ENCODE measurements around the gene CYTH3. TPM values are rescaled to one million over a fixed set of nuclear protein-coding genes. Genes with fewer than 3 reads are reported as not detected.

The CYTH3 gene
- total and polyA plus RNA-seq, 2 donors (not counting 3 experiments of a cell fraction or from before 2014, with no cell fraction given), result 8.6 to 11.2 TPM

- Histone ChIP-seq H3K27ac (ENCODE audit: insufficient read depth, low read depth, low read length) (no peak overlapping the region), H3K4me2 (ENCODE audit: insufficient read depth, low read length) (no peak overlapping the region), H4K20me1 (replicated peaks; ENCODE audit: control insufficient read depth, extremely low read depth, insufficient read depth, low read length) (no peaks in the 10 kb centered on the region), H3K27me3 (ENCODE audit: control insufficient read depth in 2 of 2, insufficient read depth in 2 of 2, low read length in 2 of 2) (no peaks in the 10 kb centered on the region), H3K4me1 (ENCODE audit: control insufficient read depth, extremely low read depth, insufficient read depth, low read length) (no peaks in the 10 kb centered on the region), H3K36me3 (ENCODE audit: control insufficient read depth in 2 of 2, extremely low read depth in 1 of 2, insufficient read depth in 2 of 2, low read length in 2 of 2) (peaks cover 36 to 38% of the 10 kb centered on the region in 2 experiments), H3K4me3 (replicated peaks in 1 of 3; ENCODE audit: insufficient read depth in 1 of 3, low read depth in 1 of 3, low read length in 3 of 3) (no peak overlapping the region), H3K9me1 (replicated peaks; ENCODE audit: control insufficient read depth, extremely low read depth, insufficient read depth, low read length) (no peaks in the 10 kb centered on the region), H3K9me3 (replicated peaks; ENCODE audit: control insufficient read depth, insufficient read depth, low read length) (no peaks in the 10 kb centered on the region), H2AFZ (ENCODE audit: low read depth, low read length) (no peak overlapping the region), H3K79me2 (ENCODE audit: control insufficient read depth, insufficient read depth, low read length) (no peaks in the 10 kb centered on the region), H3K9ac (replicated peaks; ENCODE audit: extremely low read depth, insufficient read depth, low read length) (no peak overlapping the region)
- intact Hi-C loops (cut with micrococcal nuclease) (loop anchor here (10.0 kb wide), 1 partner anchor 153 kb away; no protein-coding TSS in a partner anchor), dilution Hi-C loops (cut with MboI; ENCODE audit: extremely low pct_ligation_motif_present, low sequenced_read_pairs) (no loop called here)
- TF ChIP-seq CTCF (IDR thresholded peaks at IDR 0.05; ENCODE audit: extremely low read depth in 1 of 2, insufficient read depth in 1 of 2, low read depth in 1 of 2, low read length in 2 of 2) (no peak), POLR2AphosphoS5 (IDR thresholded peaks at IDR 0.05; ENCODE audit: insufficient read depth, low read depth, low read length) (no peak)
- no peak for FAIRE-seq
- ChIA-PET CTCF (interaction anchor here (1.4 to 3.6 kb wide), 3 partner anchors 12 to 175 kb away, joined by 4 to 13 read pairs (median 4); no protein-coding TSS in a partner anchor), POLR2A (interaction anchor here (0.6 kb wide), 1 partner anchor 41 kb away, joined by 5 read pairs; no protein-coding TSS in a partner anchor)
- DNase-seq (ENCODE audit: low read depth, low spot score), result no peak
- no TSS peak for BruUV-seq (replicated peaks)
These were observed 124.8 kb downstream of the CYTH3 start for GRCh38 chr7:6147627-6148026.

GRCh38 chr7:6146666-6147065 is 125.8 kb downstream of the CYTH3 start:
- no peak overlapping the region for H3K4me2 ChIP-seq (ENCODE audit: insufficient read depth, low read length)
- no peaks in the 10 kb centered on the region for H3K27me3 ChIP-seq (ENCODE audit: control insufficient read depth in 2 of 2, insufficient read depth in 2 of 2, low read length in 2 of 2)
- H3K27ac ChIP-seq (ENCODE audit: insufficient read depth, low read depth, low read length), result no peak overlapping the region
- FAIRE-seq, result no peak
- no peak for TF ChIP-seq EZH2 (IDR thresholded peaks at IDR 0.05; ENCODE audit: borderline replicate concordance, low read depth, low read length, severe bottlenecking)
- no peak for TF ChIP-seq POLR2A (IDR thresholded peaks at IDR 0.05; ENCODE audit: low read depth, low read length)
- no peak for TF ChIP-seq FOS (IDR thresholded peaks at IDR 0.05; ENCODE audit: borderline replicate concordance, insufficient read depth, low read length)
- no peak for TF ChIP-seq MYC (IDR thresholded peaks at IDR 0.05; ENCODE audit: low read depth, low read length)
- peaks cover 36 to 39% of the 10 kb centered on the region in 2 experiments for H3K36me3 ChIP-seq (ENCODE audit: control insufficient read depth in 2 of 2, extremely low read depth in 1 of 2, insufficient read depth in 2 of 2, low read length in 2 of 2)
- no peak for DNase-seq (ENCODE audit: low read depth, low spot score)
- H3K4me1 ChIP-seq (ENCODE audit: control insufficient read depth, extremely low read depth, insufficient read depth, low read length), result no peaks in the 10 kb centered on the region
- H4K20me1 ChIP-seq (replicated peaks; ENCODE audit: control insufficient read depth, extremely low read depth, insufficient read depth, low read length), result no peaks in the 10 kb centered on the region
- no TSS peak for BruUV-seq (replicated peaks)
- H3K79me2 ChIP-seq (ENCODE audit: control insufficient read depth, insufficient read depth, low read length), result no peaks in the 10 kb centered on the region
- no peak overlapping the region for H3K9ac ChIP-seq (replicated peaks; ENCODE audit: extremely low read depth, insufficient read depth, low read length)
- H3K9me1 ChIP-seq (replicated peaks; ENCODE audit: control insufficient read depth, extremely low read depth, insufficient read depth, low read length), result no peaks in the 10 kb centered on the region
- H3K9me3 ChIP-seq (replicated peaks; ENCODE audit: control insufficient read depth, insufficient read depth, low read length), result no peaks in the 10 kb centered on the region
- no peak overlapping the region for H3K4me3 ChIP-seq (replicated peaks in 1 of 3; ENCODE audit: insufficient read depth in 1 of 3, low read depth in 1 of 3, low read length in 3 of 3)
- dilution Hi-C loops (cut with MboI; ENCODE audit: extremely low pct_ligation_motif_present, low sequenced_read_pairs) (no loop called here), intact Hi-C loops (cut with micrococcal nuclease) (loop anchor here (10.0 kb wide), 1 partner anchor 152 kb away; no protein-coding TSS in a partner anchor)
- CTCF ChIA-PET, result interaction anchor here (2.2 to 3.6 kb wide), 2 partner anchors 13 to 149 kb away, joined by 5 to 13 read pairs; no protein-coding TSS in a partner anchor
- H2AFZ ChIP-seq (ENCODE audit: low read depth, low read length), result no peak overlapping the region
- POLR2A ChIA-PET, result no interaction called here

Measured in endothelial cell of umbilical vein (primary cell).